ENCODE data around the gene CRNN. TPM values are rescaled to one million over a fixed set of nuclear protein-coding genes. Genes with fewer than 3 reads are reported as not detected.

The CRNN gene
- total and polyA plus RNA-seq, 8 donors = 0.52 to 0.76 TPM; not detected in 6

DNA sequence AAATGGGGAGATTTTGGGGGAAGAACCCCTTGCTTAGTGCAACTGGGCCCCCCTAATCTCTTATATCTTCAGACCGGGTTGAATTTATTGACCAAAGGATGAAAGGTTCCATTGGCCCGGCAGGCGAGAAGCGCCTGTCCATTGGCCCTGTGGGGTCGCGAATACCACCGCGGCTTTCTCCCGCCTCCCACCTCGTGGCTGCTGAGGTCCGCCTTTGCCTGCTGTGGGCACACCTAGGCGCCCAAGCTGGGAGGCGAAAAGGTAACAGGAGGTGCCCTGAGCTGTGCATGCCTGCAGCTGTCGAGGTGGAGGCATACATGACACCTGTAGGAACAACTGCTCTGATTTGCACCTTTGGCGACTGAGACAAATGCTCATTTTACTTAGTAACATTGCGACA is 33.1 kb downstream of the CRNN start:
- intact Hi-C loops (cut with DNase I) = no loop called here
- Histone ChIP-seq H3K27ac (no peak overlapping the region), H3K27me3 (no peaks in the 10 kb centered on the region), H3K4me3 (no peak overlapping the region), H3K36me3 (no peaks in the 10 kb centered on the region), H3K9me3 (no peaks in the 10 kb centered on the region), H3K4me1 (no peaks in the 10 kb centered on the region)
- DNase-seq = peak in 1 of 6 donors; percentile 31
- ATAC-seq = no peak
- WGBS, 2 donors = 62 to 63% methylated on average over 16 of the region's 16 CpGs
- TF ChIP-seq, protein P1, sequence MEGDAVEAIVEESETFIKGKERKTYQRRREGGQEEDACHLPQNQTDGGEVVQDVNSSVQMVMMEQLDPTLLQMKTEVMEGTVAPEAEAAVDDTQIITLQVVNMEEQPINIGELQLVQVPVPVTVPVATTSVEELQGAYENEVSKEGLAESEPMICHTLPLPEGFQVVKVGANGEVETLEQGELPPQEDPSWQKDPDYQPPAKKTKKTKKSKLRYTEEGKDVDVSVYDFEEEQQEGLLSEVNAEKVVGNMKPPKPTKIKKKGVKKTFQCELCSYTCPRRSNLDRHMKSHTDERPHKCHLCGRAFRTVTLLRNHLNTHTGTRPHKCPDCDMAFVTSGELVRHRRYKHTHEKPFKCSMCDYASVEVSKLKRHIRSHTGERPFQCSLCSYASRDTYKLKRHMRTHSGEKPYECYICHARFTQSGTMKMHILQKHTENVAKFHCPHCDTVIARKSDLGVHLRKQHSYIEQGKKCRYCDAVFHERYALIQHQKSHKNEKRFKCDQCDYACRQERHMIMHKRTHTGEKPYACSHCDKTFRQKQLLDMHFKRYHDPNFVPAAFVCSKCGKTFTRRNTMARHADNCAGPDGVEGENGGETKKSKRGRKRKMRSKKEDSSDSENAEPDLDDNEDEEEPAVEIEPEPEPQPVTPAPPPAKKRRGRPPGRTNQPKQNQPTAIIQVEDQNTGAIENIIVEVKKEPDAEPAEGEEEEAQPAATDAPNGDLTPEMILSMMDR (IDR thresholded peaks at IDR 0.05) = no peak
- no peak for FAIRE-seq

DNA sequence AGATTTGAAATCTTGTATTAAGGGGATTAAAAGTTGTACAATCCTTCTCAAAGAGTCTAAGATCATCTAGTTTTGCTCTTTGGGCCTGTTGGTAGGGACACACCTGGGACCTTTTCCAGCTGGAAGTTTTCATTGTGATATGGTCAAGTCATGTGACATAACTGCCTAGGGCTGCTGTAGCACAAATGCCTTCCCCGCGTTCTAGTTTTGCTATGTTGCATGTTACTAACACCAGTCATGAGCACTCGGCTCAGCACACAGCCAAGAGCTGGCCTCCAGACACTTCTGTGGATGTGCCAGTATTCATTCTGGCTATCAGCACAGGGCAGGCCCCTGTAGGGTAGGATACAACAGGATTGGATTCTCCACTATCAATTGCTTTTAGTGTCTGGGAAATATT is 39.6 kb downstream of the CRNN start:
- H3K27me3 ChIP-seq = no peaks in the 10 kb centered on the region
- H3K9me3 ChIP-seq = peaks cover 0 to under 1% (median 0%) of the 10 kb centered on the region in 4 donors
- TF ChIP-seq, protein P1 (IDR thresholded peaks at IDR 0.05) = no peak
- DNase-seq (peak in 2 of 6 donors; percentile 12 to 21), ATAC-seq (peak in 2 of 4 donors; percentile 65 to 67), FAIRE-seq (no peak)
- intact Hi-C loops (cut with DNase I) = no loop called here
- no peaks in the 10 kb centered on the region for H3K36me3 ChIP-seq
- WGBS, 2 donors = 37 to 45% methylated on average over 3 of the region's 3 CpGs
- H3K27ac ChIP-seq = no peak overlapping the region
- no peaks in the 10 kb centered on the region for H3K4me1 ChIP-seq
- no peak overlapping the region for H3K4me3 ChIP-seq

DNA sequence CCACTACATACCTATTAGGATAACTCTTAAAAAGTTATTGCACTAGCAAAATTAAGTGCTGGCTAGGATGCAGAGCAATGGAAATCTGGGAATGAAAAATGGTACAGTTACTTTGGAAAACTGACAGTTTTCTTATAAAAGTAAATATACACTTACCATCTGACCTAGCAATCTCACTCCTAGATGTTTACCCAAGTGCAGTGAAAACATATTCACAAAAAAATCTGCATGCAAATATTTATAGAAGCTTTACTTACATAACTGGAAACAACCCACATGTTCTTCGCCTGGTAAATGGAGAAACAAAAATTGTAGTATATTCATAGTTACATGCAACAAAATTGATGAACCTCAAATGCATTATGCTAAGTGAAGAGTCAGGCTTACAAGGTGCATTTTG is 41.4 kb downstream of the CRNN start:
- DNase-seq (no peak), ATAC-seq (no peak), FAIRE-seq (no peak)
- 34 to 45% methylated on average over 1 of the region's 1 CpG for WGBS, 2 donors
- no peaks in the 10 kb centered on the region for H3K36me3 ChIP-seq
- intact Hi-C loops (cut with DNase I) = no loop called here
- TF ChIP-seq, protein P1 (IDR thresholded peaks at IDR 0.05) = no peak
- peaks cover 0 to 4% (median 0%) of the 10 kb centered on the region in 4 donors for H3K9me3 ChIP-seq
- no peak overlapping the region for H3K4me3 ChIP-seq
- H3K27me3 ChIP-seq = no peaks in the 10 kb centered on the region
- no peaks in the 10 kb centered on the region for H3K4me1 ChIP-seq
- no peak overlapping the region for H3K27ac ChIP-seq

DNA sequence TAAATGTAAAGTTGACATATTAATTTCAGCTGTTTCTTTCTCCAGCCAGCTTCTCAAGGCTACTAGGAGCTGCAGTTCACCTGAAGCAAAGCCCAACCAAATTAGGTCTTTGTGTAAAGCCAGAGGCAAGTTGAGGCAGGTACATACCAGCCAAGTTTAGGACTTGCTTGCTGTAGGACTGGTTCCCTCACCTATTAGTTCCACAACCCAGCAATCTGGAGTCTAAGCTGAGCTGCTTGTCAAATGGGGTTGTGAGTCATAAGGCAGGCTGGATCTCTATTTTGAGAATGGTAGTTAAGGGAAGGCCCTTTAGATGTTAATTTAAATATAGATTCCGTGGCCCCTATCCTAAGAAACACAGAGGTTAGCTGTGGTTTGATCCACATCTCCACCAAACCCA is 46.6 kb downstream of the CRNN start:
- 28 to 29% methylated on average over 1 of the region's 1 CpG for WGBS, 2 donors
- ATAC-seq = no peak
- Histone ChIP-seq H3K27me3 (no peaks in the 10 kb centered on the region), H3K36me3 (no peaks in the 10 kb centered on the region), H3K27ac (no peak overlapping the region), H3K9me3 (peaks cover 0 to 4% (median 0%) of the 10 kb centered on the region in 4 donors), H3K4me3 (no peak overlapping the region), H3K4me1 (no peaks in the 10 kb centered on the region)
- DNase-seq = no peak
- intact Hi-C loops (cut with DNase I) = no loop called here
- FAIRE-seq = no peak
- TF ChIP-seq, protein P1 (IDR thresholded peaks at IDR 0.05) = no peak

DNA sequence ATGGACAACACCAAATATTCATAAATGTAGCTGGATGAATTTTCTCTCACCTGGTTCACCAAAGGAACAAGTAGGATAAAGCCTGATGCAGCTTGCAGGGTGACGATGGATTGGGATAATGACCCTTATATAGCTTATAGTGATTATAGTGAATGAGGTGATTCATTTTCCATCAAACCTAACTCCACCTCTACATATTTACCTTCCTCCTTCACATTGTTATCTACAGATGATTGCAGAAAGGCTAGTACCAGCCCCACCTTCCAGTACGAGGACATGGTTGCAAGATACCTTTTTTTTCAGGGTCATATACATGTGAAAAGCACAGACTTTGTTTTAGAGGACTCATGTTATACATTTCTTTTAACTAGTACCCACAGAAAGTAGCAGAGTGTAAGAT is 54.2 kb downstream of the CRNN start, which contains the start of gene FLG2:
Gene FLG2, minus strand, starts transcription at position 101 of the 400 bp plus-strand sequence. CDS start 1,122 bp downstream, outside the sequence.
- ATAC-seq (no peak), FAIRE-seq (no peak), DNase-seq (no peak)
- intact Hi-C loops (cut with DNase I) = no loop called here
- Histone ChIP-seq H3K4me1 (no peaks in the 10 kb centered on the region), H3K4me3 (no peak within 1 kb of the TSS), H3K27me3 (no peaks in the 10 kb centered on the region), H3K9me3 (no peaks in the 10 kb centered on the region), H3K36me3 (no peaks in the 10 kb centered on the region), H3K27ac (no peak within 1 kb of the TSS)
- TF ChIP-seq, protein P1 (IDR thresholded peaks at IDR 0.05) = no peak
- WGBS, 2 donors = 70 to 83% methylated on average over 2 of the region's 2 CpGs

Other genes with a start within 250 kb of the CRNN start
- not detected for gene HRNR, start 190.1 kb downstream of the CRNN start, total RNA-seq
- under 1 TPM; 0.02 to 0.04 TPM for gene HRNR, start 190.1 kb downstream of the CRNN start, polyA plus RNA-seq
- gene FLG, start 89.0 kb downstream of the CRNN start, total RNA-seq = not detected
- gene FLG, start 89.0 kb downstream of the CRNN start, polyA plus RNA-seq = under 1 TPM; under 0.01 to 0.04 TPM
- gene FLG2, start 54.3 kb downstream of the CRNN start, total RNA-seq = not detected
- gene FLG2, start 54.3 kb downstream of the CRNN start, polyA plus RNA-seq = under 1 TPM in 1 of 2 donors, not detected in 1; under 0.01 TPM
- not detected for gene LCE5A, start 96.5 kb upstream of the CRNN start, total RNA-seq
- gene LCE5A, start 96.5 kb upstream of the CRNN start, polyA plus RNA-seq = not detected
- gene CRCT1, start 100.2 kb upstream of the CRNN start, total RNA-seq = not detected
- gene CRCT1, start 100.2 kb upstream of the CRNN start, polyA plus RNA-seq = under 1 TPM in 1 of 2 donors, not detected in 1; 0.30 TPM
- gene LCE3E, start 152.5 kb upstream of the CRNN start, total RNA-seq = not detected
- not detected for gene LCE3E, start 152.5 kb upstream of the CRNN start, polyA plus RNA-seq
- gene LCE3D, start 166.3 kb upstream of the CRNN start, total RNA-seq = not detected
- not detected for gene LCE3D, start 166.3 kb upstream of the CRNN start, polyA plus RNA-seq
- gene LCE3C, start 186.0 kb upstream of the CRNN start, total RNA-seq = not detected
- gene LCE3C, start 186.0 kb upstream of the CRNN start, polyA plus RNA-seq = not detected
- not detected for gene LCE3B, start 199.5 kb upstream of the CRNN start, total RNA-seq
- not detected for gene LCE3B, start 199.5 kb upstream of the CRNN start, polyA plus RNA-seq
- gene LCE3A, start 208.8 kb upstream of the CRNN start, total RNA-seq = not detected
- gene LCE3A, start 208.8 kb upstream of the CRNN start, polyA plus RNA-seq = not detected
- gene LCE2D, start 249.1 kb upstream of the CRNN start, total RNA-seq = not detected
- gene LCE2D, start 249.1 kb upstream of the CRNN start, polyA plus RNA-seq = not detected

All from pancreas (tissue), 10 donors.